Astrocyte (in vitro differentiated cells and primary cell): ENCODE data around the gene PELO. TPM values are rescaled to one million over a fixed set of nuclear protein-coding genes. Genes with fewer than 3 reads are reported as not detected.

Experiments used
- DNase-seq: peaks from one replicate; pipeline ENCODE4 v3.0.0-alpha.2; 2010; ENCODE audit warnings: low read depth
- FAIRE-seq: peaks from 2 replicates; lab custom pipeline; 2011; peaks lifted over from hg19 to GRCh38; lab: Jason Lieb, UNC
- H2AFZ ChIP-seq: 2 replicates; pipeline ENCODE4 v1.6.0; 2012; ENCODE audit warnings: low read depth, low read length, inconsistent platforms
- H3K27ac ChIP-seq: 2 replicates; pipeline ENCODE4 v1.5.1; 2011; ENCODE audit warnings: low read depth, low read length, inconsistent platforms
- H3K27me3 ChIP-seq: 2 replicates; pipeline ENCODE4 v1.6.0; 2011; ENCODE audit warnings: low read length, inconsistent platforms; ENCODE audit not compliant: insufficient read depth
- H3K36me3 ChIP-seq: 2 replicates; pipeline ENCODE4 v1.5.1; 2011; ENCODE audit warnings: low read length, inconsistent platforms; ENCODE audit not compliant: insufficient read depth
- H3K4me1 ChIP-seq: 2 replicates; pipeline ENCODE4 v1.5.1; 2011; ENCODE audit warnings: low read length, inconsistent platforms; ENCODE audit not compliant: insufficient read depth
- H3K4me2 ChIP-seq: 2 replicates; pipeline ENCODE4 v1.6.0; 2012; ENCODE audit warnings: low read length, inconsistent platforms
- H3K4me3 ChIP-seq: 2 replicates; pipeline ENCODE4 v1.5.1; 2011; ENCODE audit warnings: low read depth, mild to moderate bottlenecking, low read length, inconsistent platforms; ENCODE audit not compliant: insufficient read depth
- H3K79me2 ChIP-seq: 2 replicates; pipeline ENCODE4 v1.6.0; 2012; ENCODE audit warnings: mild to moderate bottlenecking, low read length, inconsistent platforms; ENCODE audit not compliant: insufficient read depth
- H3K9ac ChIP-seq: 2 replicates; pipeline ENCODE4 v1.6.0; 2012; ENCODE audit warnings: mild to moderate bottlenecking, low read length, inconsistent platforms
- H3K9me3 ChIP-seq: 2 replicates; pipeline ENCODE4 v1.5.1; 2012; ENCODE audit warnings: low read depth, mild to moderate bottlenecking, low read length, inconsistent platforms; ENCODE audit not compliant: insufficient read depth
- H4K20me1 ChIP-seq: 2 replicates; pipeline ENCODE4 v1.6.0; 2012; ENCODE audit warnings: low read length, inconsistent platforms; ENCODE audit not compliant: insufficient read depth
- H3K27ac Mint-ChIP-seq: one replicate; pipeline ENCODE4 v1.8.0; 2021; ENCODE audit warnings: mild to moderate bottlenecking, mixed read lengths; ENCODE audit not compliant: unreplicated experiment
- H3K27me3 Mint-ChIP-seq: one replicate; pipeline ENCODE4 v1.8.0; 2021; ENCODE audit warnings: low read depth, mixed read lengths; ENCODE audit not compliant: unreplicated experiment
- H3K36me3 Mint-ChIP-seq: one replicate; pipeline ENCODE4 v1.8.0; 2021; ENCODE audit warnings: low read depth, mixed read lengths; ENCODE audit not compliant: unreplicated experiment
- H3K4me1 Mint-ChIP-seq: one replicate; pipeline ENCODE4 v1.8.0; 2021; ENCODE audit warnings: low read depth, mixed read lengths; ENCODE audit not compliant: unreplicated experiment
- H3K4me3 Mint-ChIP-seq: one replicate; pipeline ENCODE4 v1.8.0; 2021; ENCODE audit warnings: mild to moderate bottlenecking, moderate library complexity, mixed read lengths; ENCODE audit not compliant: unreplicated experiment
- H3K9me3 Mint-ChIP-seq: one replicate; pipeline ENCODE4 v1.8.0; 2021; ENCODE audit warnings: mild to moderate bottlenecking, mixed read lengths; ENCODE audit not compliant: unreplicated experiment
- CTCF ChIP-seq: IDR thresholded peaks from 2 replicates; pipeline ENCODE4 v1.5.1; 2011; ENCODE audit warnings: low read depth, mild to moderate bottlenecking, inconsistent platforms, low read length, moderate library complexity; ENCODE audit not compliant: insufficient read depth
- EZH2 ChIP-seq: IDR thresholded peaks from 2 replicates; pipeline ENCODE4 v1.6.1; 2012; ENCODE audit warnings: mild to moderate bottlenecking, low read length, inconsistent platforms; ENCODE audit not compliant: insufficient read depth
- total RNA-seq: library from RNA; stranded (reverse); gene quantifications from 2 replicates; pipeline ENCODE4 v1.2.1, GENCODE V29; 2021

Gene PELO
- total RNA-seq, 1 donor from 2014 or later: 75.8 TPM

DNA sequence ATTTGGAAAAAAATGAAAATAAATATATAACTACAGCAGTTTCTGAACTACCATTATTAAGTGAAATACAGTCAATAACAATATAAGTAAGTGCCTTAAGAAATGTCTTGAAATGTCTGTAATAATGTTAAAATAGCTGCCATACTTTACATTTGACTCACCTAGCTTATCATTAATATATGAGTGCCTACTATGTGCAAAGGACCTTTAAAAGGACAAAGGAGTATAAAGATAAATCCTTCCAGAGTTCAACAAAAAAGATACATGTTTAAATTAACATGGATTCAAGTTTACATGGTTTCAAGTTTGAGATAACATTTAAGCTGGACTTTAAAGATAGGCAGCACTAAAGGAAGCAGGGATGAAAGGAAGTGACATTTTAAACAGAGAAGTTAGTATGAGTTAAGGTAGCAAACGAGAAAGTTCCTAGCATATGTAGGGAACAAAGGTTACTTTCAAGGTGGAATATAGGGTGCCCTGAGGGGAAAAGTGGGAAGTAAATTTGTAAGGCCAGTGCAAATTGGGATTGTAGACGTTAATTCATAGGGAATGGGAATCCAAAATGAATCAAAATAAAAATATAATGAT is 8.9 kb downstream of the PELO start:
- H3K4me3 Mint-ChIP-seq: no peak overlapping the region
- TF ChIP-seq EZH2 (no peak), CTCF (no peak)
- no peak overlapping the region for H3K4me2 ChIP-seq

DNA sequence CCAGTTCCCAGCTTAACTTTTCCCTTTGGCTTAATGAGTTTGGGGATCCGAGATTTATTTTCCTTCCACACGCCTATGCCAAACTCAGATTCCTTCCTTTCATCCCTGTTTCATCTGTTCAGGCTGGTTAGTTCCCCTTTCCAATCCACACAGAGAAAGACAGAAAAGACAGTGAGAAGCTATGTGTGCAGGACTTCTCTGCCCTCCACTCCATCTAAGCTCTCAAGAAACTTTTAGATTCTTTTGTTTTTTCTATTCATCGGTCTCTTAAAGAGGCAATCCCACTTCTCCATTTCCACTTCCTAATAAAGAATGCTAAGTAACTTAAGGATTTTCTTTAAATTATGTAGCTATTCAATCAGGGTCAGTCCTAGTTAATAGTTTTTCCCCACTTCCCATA is 11.2 kb downstream of the PELO start:
- H3K27ac Mint-ChIP-seq: peak overlapping the region; percentile 95
- peaks cover 12% of the 10 kb centered on the region for H3K36me3 Mint-ChIP-seq
- H3K36me3 ChIP-seq: no peaks in the 10 kb centered on the region
- no peaks in the 10 kb centered on the region for H3K27me3 Mint-ChIP-seq
- no peaks in the 10 kb centered on the region for H3K9me3 ChIP-seq
- DNase-seq (no peak), FAIRE-seq (no peak)
- peak overlapping the region; percentile 74 for H2AFZ ChIP-seq
- H4K20me1 ChIP-seq: peaks cover 24% of the 10 kb centered on the region
- peak overlapping the region; percentile 91 for H3K27ac ChIP-seq
- peaks cover 22% of the 10 kb centered on the region for H3K4me1 Mint-ChIP-seq
- peak overlapping the region; percentile 80 for H3K4me3 ChIP-seq
- TF ChIP-seq EZH2: no peak
- no peak for TF ChIP-seq CTCF
- H3K27me3 ChIP-seq: no peaks in the 10 kb centered on the region
- peak overlapping the region; percentile 99 for H3K4me3 Mint-ChIP-seq
- peak overlapping the region; percentile 89 for H3K4me2 ChIP-seq
- no peaks in the 10 kb centered on the region for H3K9me3 Mint-ChIP-seq
- peaks cover 53% of the 10 kb centered on the region for H3K79me2 ChIP-seq
- H3K4me1 ChIP-seq: peaks cover 18% of the 10 kb centered on the region
- H3K9ac ChIP-seq: peak overlapping the region; percentile 97

More for the DNA sequence above, 8.9 kb downstream of the PELO start:
- Mint-ChIP-seq H3K36me3 (peaks cover 8% of the 10 kb centered on the region), H3K4me1 (peaks cover 23% of the 10 kb centered on the region), H3K9me3 (no peaks in the 10 kb centered on the region), H3K27ac (peak overlapping the region; percentile 55), H3K27me3 (no peaks in the 10 kb centered on the region)
- Histone ChIP-seq H3K27me3 (no peaks in the 10 kb centered on the region), H3K36me3 (no peaks in the 10 kb centered on the region), H3K9ac (no peak overlapping the region), H3K79me2 (peaks cover 29% of the 10 kb centered on the region), H3K27ac (no peak overlapping the region), H3K4me3 (no peak overlapping the region), H4K20me1 (peaks cover 8% of the 10 kb centered on the region), H2AFZ (no peak overlapping the region), H3K4me1 (peaks cover 14% of the 10 kb centered on the region), H3K9me3 (no peaks in the 10 kb centered on the region)
- DNase-seq (no peak), FAIRE-seq (peak; percentile 23)

GRCh38 chr5:52799358-52799982 is 11.8 kb downstream of the PELO start:
- DNase-seq (peak; percentile 42), FAIRE-seq (no peak)
- Mint-ChIP-seq H3K36me3 (peaks cover 15% of the 10 kb centered on the region), H3K4me3 (peak overlapping the region; percentile 99), H3K27ac (peak overlapping the region; percentile 95), H3K9me3 (no peaks in the 10 kb centered on the region), H3K4me1 (peaks cover 27% of the 10 kb centered on the region), H3K27me3 (no peaks in the 10 kb centered on the region)
- TF ChIP-seq CTCF: no peak
- no peak for TF ChIP-seq EZH2
- peaks cover 23% of the 10 kb centered on the region for H3K4me1 ChIP-seq
- peak overlapping the region; percentile 89 for H3K4me2 ChIP-seq
- no peaks in the 10 kb centered on the region for H3K27me3 ChIP-seq
- peaks cover 58% of the 10 kb centered on the region for H3K79me2 ChIP-seq
- H3K9me3 ChIP-seq: no peaks in the 10 kb centered on the region
- peak overlapping the region; percentile 97 for H3K9ac ChIP-seq
- peak overlapping the region; percentile 91 for H3K27ac ChIP-seq
- H3K36me3 ChIP-seq: peaks cover under 1% of the 10 kb centered on the region
- peak overlapping the region; percentile 74 for H2AFZ ChIP-seq
- peaks cover 29% of the 10 kb centered on the region for H4K20me1 ChIP-seq
- peak overlapping the region; percentile 80 for H3K4me3 ChIP-seq
